ENCODE results near the gene RTP2.

The RTP2 gene

DNA sequence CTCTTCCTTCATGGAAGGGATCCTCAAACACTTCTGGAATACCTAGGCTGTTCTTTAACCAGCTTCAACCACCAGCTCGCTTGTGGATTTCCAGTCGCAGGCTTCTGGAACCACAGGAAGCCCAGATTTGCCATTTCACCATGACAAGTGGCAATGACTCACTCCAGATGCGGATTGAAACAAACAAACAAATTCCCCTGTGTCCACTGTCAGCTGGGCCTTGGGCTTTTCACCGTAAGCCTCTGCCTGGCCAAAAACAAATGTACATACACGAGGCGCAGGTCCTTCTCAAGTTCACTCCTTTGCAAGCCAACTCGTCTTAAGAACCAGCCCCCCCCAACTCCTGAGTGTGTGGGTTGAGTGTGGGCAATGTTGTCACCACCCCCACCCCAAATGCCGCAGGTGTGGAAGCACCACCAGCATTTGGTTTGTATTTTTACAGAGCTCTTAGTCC lies 34.1 kb upstream of the RTP2 start:
- TF ChIP-seq FOXP2 (optimal IDR thresholded peaks at IDR 0.05; ENCODE audit: control extremely low read depth, extremely low read length, insufficient read depth): no peak
- no peak for TF ChIP-seq POLR2AphosphoS5 (IDR thresholded peaks at IDR 0.05; ENCODE audit: borderline replicate concordance, low read depth, low read length)
- no peak for TF ChIP-seq EZH2 (IDR thresholded peaks at IDR 0.05)
- Histone ChIP-seq H3K36me3 (ENCODE audit: insufficient read depth, low read length) (peaks cover 80% of the 10 kb centered on the region), H3K9ac (ENCODE audit: insufficient read length) (peak overlapping the region; percentile 25), H3K4me3 (peak overlapping the region; percentile 1), H3K9me3 (ENCODE audit: low read depth, low read length) (no peaks in the 10 kb centered on the region), H3K27ac (peak overlapping the region; percentile 56; the same call in 1 of the 2 replicates)
- no peak for DNase-seq (ENCODE audit: low read depth, low spot score)

DNA sequence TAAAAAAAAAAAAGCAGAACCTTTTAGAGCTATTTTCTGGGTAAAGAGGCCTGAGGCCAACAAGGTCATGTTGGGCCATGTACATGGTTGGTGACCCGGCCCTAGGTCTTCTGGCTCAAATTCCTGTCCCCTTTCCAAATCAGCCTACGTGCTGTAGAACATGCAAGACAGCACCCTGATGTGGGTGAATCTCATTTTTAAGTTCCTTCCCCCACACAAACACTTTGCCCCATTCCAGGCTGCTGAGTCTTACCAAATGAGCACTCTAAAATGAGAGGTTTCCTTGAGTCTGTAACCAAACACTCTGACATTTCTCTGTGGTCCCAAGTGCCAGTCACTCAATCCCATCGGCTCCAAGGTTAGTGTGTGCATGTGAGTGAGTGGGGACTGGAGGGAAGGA lies 33.5 kb upstream of the RTP2 start:
- no peak overlapping the region for H3K9ac ChIP-seq (ENCODE audit: insufficient read length)
- H3K36me3 ChIP-seq (ENCODE audit: insufficient read depth, low read length): peaks cover 86% of the 10 kb centered on the region
- H3K27ac ChIP-seq: peak overlapping the region; percentile 56
- peak overlapping the region; percentile 1 for H3K4me3 ChIP-seq
- no peak for DNase-seq (ENCODE audit: low read depth, low spot score)
- no peaks in the 10 kb centered on the region for H3K9me3 ChIP-seq (ENCODE audit: low read depth, low read length)
- TF ChIP-seq EZH2 (IDR thresholded peaks at IDR 0.05) (no peak), FOXP2 (optimal IDR thresholded peaks at IDR 0.05; ENCODE audit: control extremely low read depth, extremely low read length, insufficient read depth) (no peak), POLR2AphosphoS5 (IDR thresholded peaks at IDR 0.05; ENCODE audit: borderline replicate concordance, low read depth, low read length) (no peak)

DNA sequence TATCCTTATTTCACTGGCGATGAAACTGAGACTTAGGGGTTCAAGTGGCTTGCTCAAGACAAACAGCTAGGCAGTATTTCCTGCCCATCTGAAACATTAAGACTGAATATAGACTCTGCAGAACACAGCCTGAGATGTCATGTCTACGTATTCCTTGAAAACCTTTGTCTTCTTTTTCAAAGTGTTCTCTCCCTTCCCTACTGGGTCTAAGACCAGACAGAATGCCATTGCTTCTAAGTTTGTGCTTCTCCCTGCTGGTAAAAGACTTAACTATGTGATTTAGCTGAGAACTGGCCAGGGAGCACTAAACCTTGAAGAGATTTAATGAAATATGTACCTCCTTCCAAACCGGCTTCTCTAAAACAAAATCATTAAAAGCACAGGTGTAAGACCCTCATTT lies 33.0 kb upstream of the RTP2 start:
- Histone ChIP-seq H3K27ac (peak overlapping the region; percentile 56), H3K9me3 (ENCODE audit: low read depth, low read length) (no peaks in the 10 kb centered on the region), H3K36me3 (ENCODE audit: insufficient read depth, low read length) (peaks cover 91% of the 10 kb centered on the region), H3K9ac (ENCODE audit: insufficient read length) (no peak overlapping the region), H3K4me3 (no peak overlapping the region)
- no peak for TF ChIP-seq POLR2AphosphoS5 (IDR thresholded peaks at IDR 0.05; ENCODE audit: borderline replicate concordance, low read depth, low read length)
- TF ChIP-seq FOXP2 (optimal IDR thresholded peaks at IDR 0.05; ENCODE audit: control extremely low read depth, extremely low read length, insufficient read depth): no peak
- TF ChIP-seq EZH2 (IDR thresholded peaks at IDR 0.05): no peak
- no peak for DNase-seq (ENCODE audit: low read depth, low spot score)

DNA sequence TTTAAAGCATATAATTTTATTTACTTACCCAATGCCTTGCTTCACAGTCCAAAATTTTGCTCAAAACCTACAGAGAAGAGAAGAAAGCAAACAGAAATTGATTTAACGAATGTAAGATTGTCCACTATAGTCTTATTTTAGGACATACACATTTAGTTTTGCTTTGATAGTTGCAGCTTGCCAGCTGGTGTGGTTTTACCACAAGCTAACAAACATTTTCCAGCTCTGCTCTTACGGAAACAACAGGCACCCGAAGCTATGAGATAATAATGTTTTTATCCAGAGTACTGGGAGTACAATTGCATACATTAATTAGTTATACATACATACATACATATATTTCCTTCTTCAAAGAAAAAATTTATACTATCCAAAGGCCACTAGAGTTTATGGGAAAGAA lies 32.5 kb upstream of the RTP2 start:
- Histone ChIP-seq H3K9ac (ENCODE audit: insufficient read length) (peak overlapping the region; percentile 7), H3K4me3 (no peak overlapping the region), H3K27ac (peak overlapping the region; percentile 56; the same call in 1 of the 2 replicates), H3K36me3 (ENCODE audit: insufficient read depth, low read length) (peaks cover 96% of the 10 kb centered on the region), H3K9me3 (ENCODE audit: low read depth, low read length) (no peaks in the 10 kb centered on the region)
- TF ChIP-seq POLR2AphosphoS5 (IDR thresholded peaks at IDR 0.05; ENCODE audit: borderline replicate concordance, low read depth, low read length) (no peak), EZH2 (IDR thresholded peaks at IDR 0.05) (no peak), FOXP2 (optimal IDR thresholded peaks at IDR 0.05; ENCODE audit: control extremely low read depth, extremely low read length, insufficient read depth) (no peak)
- no peak for DNase-seq (ENCODE audit: low read depth, low spot score)

DNA sequence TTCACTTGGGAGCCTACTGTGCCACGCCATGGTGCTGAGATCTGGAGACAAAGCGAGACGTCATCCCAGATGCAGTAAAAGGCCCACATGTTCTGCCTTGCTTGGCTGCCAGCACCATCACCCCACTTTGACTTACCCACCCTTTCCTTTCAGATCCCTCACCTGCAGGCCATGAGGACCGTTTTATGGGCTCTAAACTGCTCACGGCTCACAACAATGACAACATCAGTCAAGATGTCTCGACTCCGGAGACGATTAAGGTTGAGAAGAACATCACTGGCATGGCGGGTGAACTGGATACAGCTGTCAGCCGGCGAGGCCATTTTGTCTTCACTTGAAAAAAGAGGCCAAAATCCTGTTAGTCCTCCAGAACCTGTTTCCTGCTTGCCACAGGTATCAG lies 31.0 kb upstream of the RTP2 start:
- H3K9me3 ChIP-seq (ENCODE audit: low read depth, low read length): no peaks in the 10 kb centered on the region
- H3K4me3 ChIP-seq: no peak overlapping the region
- no peak overlapping the region for H3K27ac ChIP-seq
- no peak overlapping the region for H3K9ac ChIP-seq (ENCODE audit: insufficient read length)
- peaks cover 97% of the 10 kb centered on the region for H3K36me3 ChIP-seq (ENCODE audit: insufficient read depth, low read length)
- no peak for DNase-seq (ENCODE audit: low read depth, low spot score)
- TF ChIP-seq FOXP2 (optimal IDR thresholded peaks at IDR 0.05; ENCODE audit: control extremely low read depth, extremely low read length, insufficient read depth) (no peak), EZH2 (IDR thresholded peaks at IDR 0.05) (no peak), POLR2AphosphoS5 (IDR thresholded peaks at IDR 0.05; ENCODE audit: borderline replicate concordance, low read depth, low read length) (no peak; the same call in 1 of the 2 replicates)

DNA sequence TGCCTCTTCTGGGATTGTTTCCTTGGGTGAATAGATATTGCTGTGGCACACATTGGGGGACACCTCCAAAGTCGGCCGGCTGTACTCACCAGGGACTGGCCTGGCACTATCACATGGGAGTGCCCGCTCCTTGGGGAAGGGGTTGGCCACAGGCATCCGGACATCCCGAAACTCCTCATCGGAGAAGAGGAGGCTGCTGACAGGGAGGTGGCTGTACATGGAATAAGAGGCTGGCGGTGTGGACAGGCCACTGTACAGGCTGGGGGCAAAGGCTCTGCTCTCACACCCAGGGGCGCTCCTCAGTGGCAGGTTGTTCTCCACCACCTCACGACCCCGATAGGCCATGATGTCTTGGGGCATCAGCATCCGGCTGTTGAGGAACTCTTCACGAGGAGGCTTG lies 27.2 kb upstream of the RTP2 start:
- Histone ChIP-seq H3K27ac (no peak overlapping the region), H3K36me3 (ENCODE audit: insufficient read depth, low read length) (peaks cover 100% of the 10 kb centered on the region), H3K9me3 (ENCODE audit: low read depth, low read length) (no peaks in the 10 kb centered on the region), H3K9ac (ENCODE audit: insufficient read length) (no peak overlapping the region), H3K4me3 (no peak overlapping the region)
- TF ChIP-seq POLR2AphosphoS5 (IDR thresholded peaks at IDR 0.05; ENCODE audit: borderline replicate concordance, low read depth, low read length): no peak
- no peak for DNase-seq (ENCODE audit: low read depth, low spot score)

DNA sequence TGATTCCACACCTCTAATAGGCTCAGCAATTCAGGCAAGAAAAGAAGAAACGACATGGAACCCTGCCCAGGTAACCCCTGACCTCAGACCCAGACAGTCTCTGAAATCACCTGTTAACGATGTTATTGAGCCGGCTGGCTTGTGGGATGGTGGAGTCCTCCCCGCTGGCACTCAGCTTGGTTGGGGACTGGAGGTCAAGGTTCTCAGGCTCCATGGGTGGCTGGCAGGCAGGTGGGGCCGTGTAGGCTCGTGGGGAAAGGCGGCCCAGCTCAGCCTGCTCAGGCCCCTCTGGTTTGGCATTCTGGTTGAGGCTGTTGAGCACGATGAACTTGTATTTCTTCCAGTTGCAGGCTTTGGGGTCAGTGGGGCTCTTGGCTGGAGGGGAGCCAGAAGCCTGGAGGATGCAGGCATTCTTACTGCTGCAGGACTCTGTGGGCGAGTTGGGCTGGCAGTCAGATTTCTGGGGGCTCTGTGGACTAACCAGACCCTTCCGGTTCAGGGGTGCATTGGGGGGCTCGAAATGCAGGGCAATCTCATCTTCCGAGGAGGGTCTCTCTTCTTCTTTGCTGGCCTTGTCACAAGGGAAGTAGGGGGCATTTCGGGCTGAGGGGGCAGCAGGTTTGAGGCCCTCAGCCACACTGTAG lies 26.7 kb upstream of the RTP2 start:
- no peak overlapping the region for H3K9ac ChIP-seq (ENCODE audit: insufficient read length)
- H3K9me3 ChIP-seq (ENCODE audit: low read depth, low read length): no peaks in the 10 kb centered on the region
- H3K27ac ChIP-seq: no peak overlapping the region
- H3K36me3 ChIP-seq (ENCODE audit: insufficient read depth, low read length): peaks cover 100% of the 10 kb centered on the region
- H3K4me3 ChIP-seq: no peak overlapping the region
- no peak for DNase-seq (ENCODE audit: low read depth, low spot score)
- no peak for TF ChIP-seq EZH2 (IDR thresholded peaks at IDR 0.05)
- 0 out of 2 replicates have a peak, but pooled peaks have one; percentile 2 for TF ChIP-seq POLR2AphosphoS5 (IDR thresholded peaks at IDR 0.05; ENCODE audit: borderline replicate concordance, low read depth, low read length)

DNA sequence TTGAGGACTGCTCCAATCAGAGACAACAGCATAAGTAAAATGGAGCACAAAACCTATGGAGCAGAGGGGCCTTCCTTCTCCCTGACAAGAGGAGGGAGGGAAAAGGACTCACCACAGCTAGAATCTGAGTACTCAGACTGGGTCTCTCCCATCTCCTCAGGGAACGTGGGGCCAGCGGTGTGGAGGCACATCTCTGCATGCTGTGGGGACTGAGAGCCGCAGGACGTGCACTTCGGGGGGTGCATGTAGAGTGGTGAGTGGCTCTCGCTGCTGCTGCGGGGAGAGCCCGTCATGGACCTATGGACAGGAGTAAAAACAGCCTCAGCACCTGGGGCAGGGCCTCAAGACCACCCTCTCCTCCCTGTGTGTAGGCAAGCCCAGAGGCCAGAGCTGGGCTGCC lies 25.9 kb upstream of the RTP2 start:
- Histone ChIP-seq H3K27ac (peak overlapping the region; percentile 19; the same call in 1 of the 2 replicates), H3K9ac (ENCODE audit: insufficient read length) (no peak overlapping the region), H3K36me3 (ENCODE audit: insufficient read depth, low read length) (peaks cover 100% of the 10 kb centered on the region), H3K4me3 (no peak overlapping the region), H3K9me3 (ENCODE audit: low read depth, low read length) (no peaks in the 10 kb centered on the region)
- no peak for DNase-seq (ENCODE audit: low read depth, low spot score)
- TF ChIP-seq POLR2AphosphoS5 (IDR thresholded peaks at IDR 0.05; ENCODE audit: borderline replicate concordance, low read depth, low read length) (no peak), FOXP2 (optimal IDR thresholded peaks at IDR 0.05; ENCODE audit: control extremely low read depth, extremely low read length, insufficient read depth) (no peak), EZH2 (IDR thresholded peaks at IDR 0.05) (no peak)

DNA sequence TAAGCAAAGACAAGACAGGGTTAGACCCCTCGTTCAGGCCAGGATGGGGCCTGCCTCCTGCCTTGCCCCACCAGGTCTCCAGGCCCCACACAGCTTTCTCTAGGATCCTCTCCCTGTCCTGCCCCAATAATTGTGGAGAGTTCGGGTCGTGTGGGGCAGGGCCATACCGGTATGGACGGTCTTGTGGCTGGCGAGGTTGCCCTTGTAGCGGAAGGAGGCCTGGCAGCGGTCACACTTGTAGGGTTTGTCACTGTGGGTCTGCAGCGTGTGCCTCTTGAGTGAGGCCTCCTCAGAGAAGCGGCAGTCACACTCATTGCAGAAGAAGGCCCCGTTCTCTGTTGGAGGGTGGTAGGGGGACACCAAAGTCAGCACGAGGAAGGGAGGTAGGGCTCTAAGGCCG lies 24.2 kb upstream of the RTP2 start:
- Histone ChIP-seq H3K9ac (ENCODE audit: insufficient read length) (no peak overlapping the region), H3K4me3 (no peak overlapping the region), H3K27ac (peak overlapping the region; percentile 23; the same call in 1 of the 2 replicates), H3K36me3 (ENCODE audit: insufficient read depth, low read length) (peaks cover 99% of the 10 kb centered on the region), H3K9me3 (ENCODE audit: low read depth, low read length) (no peaks in the 10 kb centered on the region)
- TF ChIP-seq EZH2 (IDR thresholded peaks at IDR 0.05): no peak
- no peak for TF ChIP-seq FOXP2 (optimal IDR thresholded peaks at IDR 0.05; ENCODE audit: control extremely low read depth, extremely low read length, insufficient read depth)
- TF ChIP-seq POLR2AphosphoS5 (IDR thresholded peaks at IDR 0.05; ENCODE audit: borderline replicate concordance, low read depth, low read length): no peak
- DNase-seq (ENCODE audit: low read depth, low spot score): no peak

Data from SK-N-MC (cell line).